Esophagus muscularis mucosa (tissue), 4 donors: Measurements from ENCODE around the gene PDPR. TPM values are rescaled to one million over a fixed set of nuclear protein-coding genes. Genes with fewer than 3 reads are reported as not detected.

Source experiments
- DNase-seq: peaks from one replicate; pipeline ENCODE4 v3.0.0-alpha.2; 2017; ENCODE audit errors: extremely low spot score
- H3K27ac ChIP-seq, 4 donors: fragments of 200-600 bp; sonication (generic); replicated peaks in 1 of 4; 1 replicate in 3 of 4; 2 replicates in 1 of 4; pipeline ENCODE4 v1.5.1; 2016 to 2019; ENCODE audit warnings: mild to moderate bottlenecking in 1 of 4
- H3K27me3 ChIP-seq, 4 donors: fragments of 200-600 bp; sonication (generic); one replicate each; pipeline versions ENCODE4 v1.5.1 to v1.6.0; 2016 to 2019
- H3K36me3 ChIP-seq, 4 donors: fragments of 200-600 bp; sonication (generic); one replicate each; pipeline ENCODE4 v1.5.1; 2016 to 2019
- H3K4me1 ChIP-seq, 4 donors: fragments of 200-600 bp; sonication (generic); one replicate each; pipeline ENCODE4 v1.5.1; 2016 to 2019
- H3K4me3 ChIP-seq, 4 donors: fragments of 200-600 bp; sonication (generic); 1 replicate in 2 of 4; 2 replicates in 2 of 4; pipeline ENCODE4 v1.5.1; 2016 to 2019; ENCODE audit warnings: mild to moderate bottlenecking in 4 of 4, moderate library complexity in 1 of 4
- H3K9me3 ChIP-seq, 4 donors: fragments of 200-600 bp; sonication (generic); 1 replicate in 3 of 4; 2 replicates in 1 of 4; pipeline ENCODE4 v1.5.1; 2016 to 2019
- CTCF ChIP-seq, 3 experiments: fragments of 200-600 bp in 2 of 3; fragments of 450-650 bp in 1 of 3; sonication (generic) in 2 of 3; IDR thresholded peaks; one replicate each; pipeline ENCODE4 v1.5.1; 2017 to 2019; ENCODE audit warnings: antibody characterized with exemption in 3 of 3, mild to moderate bottlenecking in 2 of 3, moderate library complexity in 1 of 3
- EP300 ChIP-seq: sonication (generic); formaldehyde crosslinking; IDR thresholded peaks from one replicate; pipeline ENCODE4 v1.6.1; 2017; ENCODE audit warnings: antibody characterized with exemption
- POLR2A ChIP-seq: fragments of 450-650 bp; IDR thresholded peaks from one replicate; pipeline ENCODE4 v1.6.1; 2017; ENCODE audit warnings: antibody characterized with exemption, moderate library complexity, mild to moderate bottlenecking, low read depth
- POLR2AphosphoS5 ChIP-seq, 2 donors: sonication (generic); formaldehyde crosslinking; IDR thresholded peaks; one replicate each; pipeline ENCODE4 v1.6.1; 2017; ENCODE audit warnings: antibody characterized with exemption in 2 of 2
- WGBS: methylation state at CpG from one replicate; pipeline ENCODE4 v1.1.5; 2018; 5-methylcytosine and 5-hydroxymethylcytosine counted together
- intact Hi-C: fragments of 100-400 bp; cut with DNase I; formaldehyde crosslinking; loops from one replicate; pipeline ENCODE4 v1.15.1; 2023
- total RNA-seq, 4 donors: library from RNA; depleted of rRNA; stranded (reverse); fragments of >200 nt; gene quantifications; one replicate each; pipeline versions ENCODE4 v1.1.0 to v1.2.1, GENCODE V29; 2016

The PDPR gene
- total RNA-seq, 4 donors from 2014 or later: 19.1 to 31.8 (median 27.4) TPM

- H3K4me1 ChIP-seq: no peaks in the 10 kb centered on the region
- no peak for TF ChIP-seq CTCF (IDR thresholded peaks at IDR 0.05)
- TF ChIP-seq POLR2A: no peak
- TF ChIP-seq POLR2AphosphoS5 (IDR thresholded peaks at IDR 0.05): no peak
- TF ChIP-seq EP300: no peak
- no peak overlapping the region for H3K27ac ChIP-seq
- no peak overlapping the region for H3K4me3 ChIP-seq
- WGBS: 85% methylated on average over 8 of the region's 8 CpGs
- DNase-seq: peak; percentile 92
- peaks cover 88 to 100% (median 99%) of the 10 kb centered on the region in 4 donors for H3K36me3 ChIP-seq
- intact Hi-C loops: no loop called here
- no peaks in the 10 kb centered on the region for H3K27me3 ChIP-seq
- H3K9me3 ChIP-seq: no peaks in the 10 kb centered on the region
Measured at GRCh38 chr16:70157477-70158260, 43.5 kb downstream of the PDPR start.

GRCh38 chr16:70158261-70158939, 44.3 kb downstream of the PDPR start:
- Histone ChIP-seq H3K9me3 (no peaks in the 10 kb centered on the region), H3K4me3 (no peak overlapping the region), H3K27me3 (no peaks in the 10 kb centered on the region), H3K4me1 (no peaks in the 10 kb centered on the region), H3K27ac (no peak overlapping the region), H3K36me3 (peaks cover 81 to 97% (median 94%) of the 10 kb centered on the region in 4 donors)
- peak; percentile 91 for DNase-seq
- WGBS: 80% methylated on average over 7 of the region's 7 CpGs
- intact Hi-C loops: no loop called here
- TF ChIP-seq POLR2AphosphoS5 (IDR thresholded peaks at IDR 0.05) (no peak), POLR2A (no peak), EP300 (no peak), CTCF (IDR thresholded peaks at IDR 0.05) (no peak)

- no peaks in the 10 kb centered on the region for H3K27me3 ChIP-seq
- intact Hi-C loops: loop anchor here (10.0 kb wide), 1 partner anchor 95 kb away; the partner anchor contains the start of gene EXOSC6
- WGBS: 69% methylated on average over 9 of the region's 9 CpGs
- no peaks in the 10 kb centered on the region for H3K9me3 ChIP-seq
- peaks cover 69 to 84% (median 81%) of the 10 kb centered on the region in 4 donors for H3K36me3 ChIP-seq
- H3K4me1 ChIP-seq: peaks cover 0 to under 1% (median 0%) of the 10 kb centered on the region in 4 donors
- TF ChIP-seq EP300 (no peak), CTCF (IDR thresholded peaks at IDR 0.05) (no peak)
- no peak overlapping the region for H3K4me3 ChIP-seq
- DNase-seq: peak; percentile 92
- no peak overlapping the region for H3K27ac ChIP-seq
Measured at GRCh38 chr16:70159355-70160348, 45.5 kb downstream of the PDPR start.

GRCh38 chr16:70160388-70160787, 46.3 kb downstream of the PDPR start:
- intact Hi-C loops: loop anchor here (10.0 kb wide), 1 partner anchor 94 kb away; the partner anchor contains the start of gene EXOSC6

More at GRCh38 chr16:70160388-70160787, 46.3 kb downstream of the PDPR start:
- Histone ChIP-seq H3K4me1 (peaks cover 0 to 6% (median 0%) of the 10 kb centered on the region in 4 donors), H3K27me3 (no peaks in the 10 kb centered on the region), H3K36me3 (peaks cover 61 to 77% (median 74%) of the 10 kb centered on the region in 4 donors), H3K27ac (no peak overlapping the region), H3K9me3 (no peaks in the 10 kb centered on the region), H3K4me3 (no peak overlapping the region)
- DNase-seq: peak; percentile 92
- 89% methylated on average over 6 of the region's 6 CpGs for WGBS
- TF ChIP-seq EP300 (no peak), POLR2AphosphoS5 (IDR thresholded peaks at IDR 0.05) (no peak), POLR2A (no peak), CTCF (IDR thresholded peaks at IDR 0.05) (no peak)
